AG09319 (cell line): Measurements from ENCODE around the gene FAM184A.
A peak's percentile ranks its signal among the peaks of the same experiment; 100 is the strongest.

ENCODE experiments used
- DNase-seq: peaks from one replicate; pipeline ENCODE4 v3.0.0-alpha.2; 2010; ENCODE audit warnings: low read depth; ENCODE audit errors: extremely low read depth
- CTCF ChIP-seq: IDR thresholded peaks from 2 replicates; pipeline ENCODE4 v1.5.1; 2011; ENCODE audit warnings: low read depth, mild to moderate bottlenecking, inconsistent platforms, low read length, moderate library complexity

Gene FAM184A

DNA sequence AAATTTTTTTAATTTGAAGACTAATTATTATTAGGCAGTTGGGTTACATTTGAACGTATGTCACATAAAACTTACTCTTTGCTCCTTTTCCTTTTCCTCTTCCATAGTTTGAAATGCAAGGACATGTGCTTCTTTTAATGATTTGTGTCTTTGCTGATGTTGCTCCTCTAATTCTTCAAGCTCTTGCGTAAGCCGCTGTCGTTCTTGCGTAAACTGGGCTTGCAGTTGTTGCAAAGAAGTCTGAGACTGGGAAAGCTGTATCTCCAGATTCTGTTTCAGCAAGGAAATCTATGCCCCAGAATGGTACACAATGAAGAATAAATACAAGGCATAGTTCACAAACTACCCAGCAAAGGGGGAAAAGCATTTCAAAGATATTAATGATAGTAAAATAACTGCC, 98.4 kb downstream of the FAM184A start:
- no peak for DNase-seq
- TF ChIP-seq CTCF, result no peak

- no peak for DNase-seq
- TF ChIP-seq CTCF, result no peak
Measured at GRCh38 chr6:118974790-118975189, 103.7 kb downstream of the FAM184A start.

GRCh38 chr6:118971682-118972081, 106.8 kb downstream of the FAM184A start:
- no peak for DNase-seq
- no peak for TF ChIP-seq CTCF

GRCh38 chr6:118970866-118971265, 107.6 kb downstream of the FAM184A start:
- no peak for DNase-seq
- TF ChIP-seq CTCF, result no peak

GRCh38 chr6:118968416-118968815, 110.0 kb downstream of the FAM184A start:
- TF ChIP-seq CTCF, result peak; percentile 30
- no peak for DNase-seq

- TF ChIP-seq CTCF, result no peak
- no peak for DNase-seq
Measured at GRCh38 chr6:118967239-118967638, 111.2 kb downstream of the FAM184A start.

DNA sequence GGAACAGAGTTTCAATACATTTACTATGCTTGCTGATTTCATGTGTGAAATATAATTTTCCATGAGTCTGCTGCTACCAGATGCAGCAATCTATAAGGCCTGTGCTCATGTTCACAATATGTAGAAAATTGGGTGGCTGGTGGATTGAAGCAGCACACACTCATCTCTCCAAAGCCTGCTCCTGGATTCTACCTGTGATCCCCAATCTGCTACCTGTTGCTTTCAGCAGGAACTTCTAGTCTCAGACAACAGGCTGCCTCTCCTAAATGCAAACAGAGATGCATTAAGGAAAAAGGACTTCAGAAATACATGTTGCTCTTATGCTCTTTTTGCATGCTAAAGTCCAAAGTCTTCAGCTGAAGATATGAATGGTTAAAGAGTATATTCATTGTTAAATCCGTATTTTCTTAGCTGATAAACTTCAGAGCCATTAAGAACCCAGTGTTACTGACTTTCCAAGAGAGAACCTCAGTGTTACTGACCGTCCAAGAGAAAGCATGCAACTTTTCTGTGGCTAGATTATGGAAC, 112.6 kb downstream of the FAM184A start:
- no peak for DNase-seq
- no peak for TF ChIP-seq CTCF
